ENCODE data around the gene TMEM186. TPM values are rescaled to one million over a fixed set of nuclear protein-coding genes. Genes with fewer than 3 reads are reported as not detected.

The TMEM186 gene
- total and polyA plus RNA-seq, 11 donors = 8.7 to 17.2 (median 12.4) TPM

GRCh38 chr16:8801701-8802100 lies 4.3 kb upstream of the TMEM186 start:
- no peak for ATAC-seq
- H3K36me3 ChIP-seq = peaks cover 3 to 68% (median 54%) of the 10 kb centered on the region in 9 donors
- TF ChIP-seq POLR2A (IDR thresholded peaks at IDR 0.05) = no peak
- TF ChIP-seq, protein P1, sequence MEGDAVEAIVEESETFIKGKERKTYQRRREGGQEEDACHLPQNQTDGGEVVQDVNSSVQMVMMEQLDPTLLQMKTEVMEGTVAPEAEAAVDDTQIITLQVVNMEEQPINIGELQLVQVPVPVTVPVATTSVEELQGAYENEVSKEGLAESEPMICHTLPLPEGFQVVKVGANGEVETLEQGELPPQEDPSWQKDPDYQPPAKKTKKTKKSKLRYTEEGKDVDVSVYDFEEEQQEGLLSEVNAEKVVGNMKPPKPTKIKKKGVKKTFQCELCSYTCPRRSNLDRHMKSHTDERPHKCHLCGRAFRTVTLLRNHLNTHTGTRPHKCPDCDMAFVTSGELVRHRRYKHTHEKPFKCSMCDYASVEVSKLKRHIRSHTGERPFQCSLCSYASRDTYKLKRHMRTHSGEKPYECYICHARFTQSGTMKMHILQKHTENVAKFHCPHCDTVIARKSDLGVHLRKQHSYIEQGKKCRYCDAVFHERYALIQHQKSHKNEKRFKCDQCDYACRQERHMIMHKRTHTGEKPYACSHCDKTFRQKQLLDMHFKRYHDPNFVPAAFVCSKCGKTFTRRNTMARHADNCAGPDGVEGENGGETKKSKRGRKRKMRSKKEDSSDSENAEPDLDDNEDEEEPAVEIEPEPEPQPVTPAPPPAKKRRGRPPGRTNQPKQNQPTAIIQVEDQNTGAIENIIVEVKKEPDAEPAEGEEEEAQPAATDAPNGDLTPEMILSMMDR (IDR thresholded peaks at IDR 0.05) = no peak
- intact Hi-C loops (cut with DNase I) = no loop called here
- no peak overlapping the region for H3K27ac ChIP-seq
- no peaks in the 10 kb centered on the region for H3K27me3 ChIP-seq
- WGBS, 4 donors = 94 to 95% (median 94%) methylated on average over 4 of the region's 4 CpGs
- no peaks in the 10 kb centered on the region for H3K9me3 ChIP-seq
- DNase-seq = no peak
- peaks cover 0 to 31% (median 20%) of the 10 kb centered on the region in 12 donors for H3K4me1 ChIP-seq
- H3K4me3 ChIP-seq = no peak overlapping the region

- intact Hi-C loops (cut with DNase I) = loop anchor here (5.0 to 10.0 kb wide), 11 partner anchors 69 to 294 kb away; partner anchors contain the start of genes CARHSP1 (in 5 of the 10), ABAT (in 2 of the 10), LITAFD (in 2 of the 10) and HAPSTR1 (in 1 of the 10)
- TF ChIP-seq, protein P1 (IDR thresholded peaks at IDR 0.05) = no peak
- TF ChIP-seq POLR2A (IDR thresholded peaks at IDR 0.05) = no peak
- Histone ChIP-seq H3K36me3 (peaks cover 0 to 42% (median 24%) of the 10 kb centered on the region in 9 donors), H3K27me3 (no peaks in the 10 kb centered on the region), H3K27ac (peak overlapping the region in 9 of 12 donors; percentile 65 to 90 (median 85)), H3K4me1 (peaks cover 0 to 40% (median 27%) of the 10 kb centered on the region in 12 donors), H3K9me3 (no peaks in the 10 kb centered on the region), H3K4me3 (peak overlapping the region; percentile 71 to 100 (median 88))
- ATAC-seq (peak in 1 of 4 donors; percentile 1), DNase-seq (no peak)
- WGBS, 4 donors = 59 to 67% (median 65%) methylated on average over 7 of the region's 7 CpGs
Measured at GRCh38 chr16:8798535-8799157, 1.2 kb upstream of the TMEM186 start.

- intact Hi-C loops (cut with DNase I) = loop anchor here (5.0 to 10.0 kb wide), 11 partner anchors 69 to 294 kb away; partner anchors contain the start of genes CARHSP1 (in 5 of the 10), ABAT (in 2 of the 10), LITAFD (in 2 of the 10) and HAPSTR1 (in 1 of the 10)
- peaks cover 0 to 40% (median 27%) of the 10 kb centered on the region in 12 donors for H3K4me1 ChIP-seq
Measured at GRCh38 chr16:8798174-8798527, 712 bp upstream of the TMEM186 start.

More at GRCh38 chr16:8798174-8798527, 712 bp upstream of the TMEM186 start:
- H3K27ac ChIP-seq = peak overlapping the region in 11 of 12 donors; percentile 65 to 90 (median 83)
- peak overlapping the region; percentile 71 to 100 (median 88) for H3K4me3 ChIP-seq
- no peak for DNase-seq
- H3K9me3 ChIP-seq = no peaks in the 10 kb centered on the region
- no peak for TF ChIP-seq POLR2A (IDR thresholded peaks at IDR 0.05)
- TF ChIP-seq, protein P1 (IDR thresholded peaks at IDR 0.05) = no peak
- WGBS, 4 donors = 0 to 5% (median 2%) methylated on average over 6 of the region's 6 CpGs
- no peaks in the 10 kb centered on the region for H3K27me3 ChIP-seq
- H3K36me3 ChIP-seq = peaks cover 0 to 37% (median 19%) of the 10 kb centered on the region in 9 donors
- peak in 1 of 4 donors; percentile 4 for ATAC-seq
